RPMI8226 (cell line): ENCODE data around the gene CTTN.
A peak's percentile ranks its signal among the peaks of the same experiment; 100 is the strongest.
"Not testable (repeated sequence)": the region's sequence is repeated elsewhere in the genome, so short reads cannot be mapped to it uniquely, and the experiment has no call there.

ENCODE experiments used
- DNase-seq: peaks from one replicate; pipeline ENCODE4 v3.0.0-alpha.2; 2015

The CTTN gene

GRCh38 chr11:70381872-70382861 is 16.2 kb upstream of the CTTN start:
- DNase-seq = no peak

- no peak for DNase-seq
Observed at GRCh38 chr11:70383664-70384565, 14.4 kb upstream of the CTTN start.

- DNase-seq = no peak
Observed at GRCh38 chr11:70384566-70385152, 13.7 kb upstream of the CTTN start.

- DNase-seq = no peak
Observed at GRCh38 chr11:70387564-70387963, 10.8 kb upstream of the CTTN start.

GRCh38 chr11:70389201-70389600 is 9.1 kb upstream of the CTTN start:
- DNase-seq = no peak

GRCh38 chr11:70390882-70391281 is 7.4 kb upstream of the CTTN start:
- DNase-seq = not testable (repeated sequence)

- DNase-seq = no peak
Observed at GRCh38 chr11:70394211-70394950, 3.9 kb upstream of the CTTN start.

GRCh38 chr11:70397336-70397982 is 870 bp upstream of the CTTN start:
- no peak for DNase-seq

- peak; percentile 15 for DNase-seq
Observed at GRCh38 chr11:70398834-70399680, 728 bp downstream of the CTTN start.

GRCh38 chr11:70399681-70400112 is 1.4 kb downstream of the CTTN start:
- no peak for DNase-seq

- DNase-seq = no peak
Observed at GRCh38 chr11:70400643-70401042, 2.3 kb downstream of the CTTN start.

- DNase-seq = no peak
Observed at GRCh38 chr11:70402016-70402415, 3.7 kb downstream of the CTTN start.

GRCh38 chr11:70402685-70403084 is 4.4 kb downstream of the CTTN start:
- DNase-seq = peak; percentile 26

- DNase-seq = no peak
Observed at GRCh38 chr11:70404244-70404643, 5.9 kb downstream of the CTTN start.

GRCh38 chr11:70405679-70406395 is 7.5 kb downstream of the CTTN start:
- no peak for DNase-seq

GRCh38 chr11:70407121-70407520 is 8.8 kb downstream of the CTTN start:
- no peak for DNase-seq

GRCh38 chr11:70407814-70408213 is 9.5 kb downstream of the CTTN start:
- DNase-seq = no peak

GRCh38 chr11:70408326-70408725 is 10.0 kb downstream of the CTTN start:
- DNase-seq = not testable (repeated sequence)

- no peak for DNase-seq
Observed at GRCh38 chr11:70409437-70409836, 11.1 kb downstream of the CTTN start.

GRCh38 chr11:70409871-70410270 is 11.5 kb downstream of the CTTN start:
- no peak for DNase-seq
